ENCODE data around the gene THEM4. TPM values are rescaled to one million over a fixed set of nuclear protein-coding genes. Genes with fewer than 3 reads are reported as not detected.

THEM4 gene
- total RNA-seq, 1 donor from 2014 or later = 12.3 TPM

- DNase-seq (ENCODE audit: extremely low spot score, unreplicated experiment) = no peak
- no peak for TF ChIP-seq CTCF (IDR thresholded peaks at IDR 0.05)
- Mint-ChIP-seq H3K9me3 (ENCODE audit: unreplicated experiment) (no peaks in the 10 kb centered on the region), H3K27me3 (ENCODE audit: unreplicated experiment) (peaks cover 17% of the 10 kb centered on the region), H3K4me3 (ENCODE audit: unreplicated experiment) (no peak overlapping the region), H3K4me1 (ENCODE audit: unreplicated experiment) (peaks cover 3% of the 10 kb centered on the region), H3K36me3 (ENCODE audit: unreplicated experiment) (no peaks in the 10 kb centered on the region), H3K27ac (ENCODE audit: unreplicated experiment) (no peak overlapping the region)
Observed at GRCh38 chr1:151867321-151867720, 42.0 kb downstream of the THEM4 start.

- peaks cover 3% of the 10 kb centered on the region for H3K4me1 Mint-ChIP-seq (ENCODE audit: unreplicated experiment)
- H3K4me3 Mint-ChIP-seq (ENCODE audit: unreplicated experiment) = no peak overlapping the region
- no peak for DNase-seq (ENCODE audit: extremely low spot score, unreplicated experiment)
- no peak for TF ChIP-seq CTCF (IDR thresholded peaks at IDR 0.05)
- no peaks in the 10 kb centered on the region for H3K36me3 Mint-ChIP-seq (ENCODE audit: unreplicated experiment)
- peaks cover 27% of the 10 kb centered on the region for H3K27me3 Mint-ChIP-seq (ENCODE audit: unreplicated experiment)
- no peak overlapping the region for H3K27ac Mint-ChIP-seq (ENCODE audit: unreplicated experiment)
- H3K9me3 Mint-ChIP-seq (ENCODE audit: unreplicated experiment) = no peaks in the 10 kb centered on the region
Observed at GRCh38 chr1:151864411-151864810, 44.9 kb downstream of the THEM4 start.

GRCh38 chr1:151862604-151863003 is 46.7 kb downstream of the THEM4 start:
- no peak overlapping the region for H3K4me3 Mint-ChIP-seq (ENCODE audit: unreplicated experiment)
- TF ChIP-seq CTCF (IDR thresholded peaks at IDR 0.05) = no peak

GRCh38 chr1:151860504-151861187 is 48.7 kb downstream of the THEM4 start:
- Mint-ChIP-seq H3K9me3 (ENCODE audit: unreplicated experiment) (no peaks in the 10 kb centered on the region), H3K4me1 (ENCODE audit: unreplicated experiment) (peaks cover 2% of the 10 kb centered on the region), H3K27me3 (ENCODE audit: unreplicated experiment) (peaks cover 38% of the 10 kb centered on the region), H3K4me3 (ENCODE audit: unreplicated experiment) (no peak overlapping the region), H3K27ac (ENCODE audit: unreplicated experiment) (no peak overlapping the region), H3K36me3 (ENCODE audit: unreplicated experiment) (no peaks in the 10 kb centered on the region)
- TF ChIP-seq CTCF (IDR thresholded peaks at IDR 0.05) = no peak
- no peak for DNase-seq (ENCODE audit: extremely low spot score, unreplicated experiment)

More at GRCh38 chr1:151862604-151863003, 46.7 kb downstream of the THEM4 start:
- no peak for DNase-seq (ENCODE audit: extremely low spot score, unreplicated experiment)
- no peaks in the 10 kb centered on the region for H3K36me3 Mint-ChIP-seq (ENCODE audit: unreplicated experiment)
- H3K4me1 Mint-ChIP-seq (ENCODE audit: unreplicated experiment) = peaks cover under 1% of the 10 kb centered on the region
- H3K27me3 Mint-ChIP-seq (ENCODE audit: unreplicated experiment) = peaks cover 30% of the 10 kb centered on the region
- no peak overlapping the region for H3K27ac Mint-ChIP-seq (ENCODE audit: unreplicated experiment)
- H3K9me3 Mint-ChIP-seq (ENCODE audit: unreplicated experiment) = no peaks in the 10 kb centered on the region

- TF ChIP-seq CTCF (IDR thresholded peaks at IDR 0.05) = no peak
- H3K4me1 Mint-ChIP-seq (ENCODE audit: unreplicated experiment) = peaks cover 3% of the 10 kb centered on the region
- H3K9me3 Mint-ChIP-seq (ENCODE audit: unreplicated experiment) = no peaks in the 10 kb centered on the region
- H3K27ac Mint-ChIP-seq (ENCODE audit: unreplicated experiment) = no peak overlapping the region
- no peak for DNase-seq (ENCODE audit: extremely low spot score, unreplicated experiment)
- H3K4me3 Mint-ChIP-seq (ENCODE audit: unreplicated experiment) = no peak overlapping the region
- no peaks in the 10 kb centered on the region for H3K36me3 Mint-ChIP-seq (ENCODE audit: unreplicated experiment)
- H3K27me3 Mint-ChIP-seq (ENCODE audit: unreplicated experiment) = peaks cover 32% of the 10 kb centered on the region
Observed at GRCh38 chr1:151859891-151860293, 49.4 kb downstream of the THEM4 start.

Data from osteocyte (in vitro differentiated cells).